Measurements from ENCODE around the gene SND1. TPM values are rescaled to one million over a fixed set of nuclear protein-coding genes. Genes with fewer than 3 reads are reported as not detected.

Gene SND1
- total RNA-seq, 1 experiment from 2014 or later = 139 TPM

DNA sequence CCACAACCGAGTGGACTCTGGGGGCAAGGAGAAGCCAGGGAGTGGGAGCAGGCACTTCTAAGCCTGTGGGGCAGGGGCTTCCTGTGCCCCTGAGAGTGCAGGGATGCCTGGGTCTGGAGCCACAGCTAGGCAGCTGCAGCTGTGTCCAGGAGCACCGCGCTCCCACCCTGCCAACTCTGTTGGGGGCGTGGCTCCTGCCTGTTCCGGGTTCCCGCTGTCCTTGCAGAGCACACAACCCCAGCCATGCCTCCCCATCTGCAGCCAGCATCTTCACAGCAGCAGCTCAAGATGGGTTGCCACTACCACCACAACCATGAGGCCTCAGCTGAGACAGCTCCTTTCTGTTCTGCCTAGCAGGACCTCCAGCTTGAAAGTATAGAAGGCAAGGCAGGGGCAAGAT lies 42.7 kb upstream of the SND1 start:
- no peak overlapping the region for H3K9ac ChIP-seq (ENCODE audit: low read length)
- no TSS peak for BruUV-seq (replicated peaks)
- DNase-seq (no peak), ATAC-seq (no peak)
- ChIA-PET POLR2A (ENCODE audit: unreplicated experiment) (no interaction called here), CTCF (no interaction called here)
- no peak overlapping the region for H2AFZ ChIP-seq (ENCODE audit: low read length)
- no peak overlapping the region for H3K4me3 ChIP-seq (ENCODE audit: low read length)
- no peaks in the 10 kb centered on the region for H3K9me2 ChIP-seq (replicated peaks; ENCODE audit: low read length)
- TF ChIP-seq EZH2 (IDR thresholded peaks at IDR 0.05; ENCODE audit: low read length, unreplicated experiment) (no peak), EZH2phosphoT487 (IDR thresholded peaks at IDR 0.05; ENCODE audit: borderline replicate concordance, low read length) (no peak)
- TF ChIP-seq, protein P1, sequence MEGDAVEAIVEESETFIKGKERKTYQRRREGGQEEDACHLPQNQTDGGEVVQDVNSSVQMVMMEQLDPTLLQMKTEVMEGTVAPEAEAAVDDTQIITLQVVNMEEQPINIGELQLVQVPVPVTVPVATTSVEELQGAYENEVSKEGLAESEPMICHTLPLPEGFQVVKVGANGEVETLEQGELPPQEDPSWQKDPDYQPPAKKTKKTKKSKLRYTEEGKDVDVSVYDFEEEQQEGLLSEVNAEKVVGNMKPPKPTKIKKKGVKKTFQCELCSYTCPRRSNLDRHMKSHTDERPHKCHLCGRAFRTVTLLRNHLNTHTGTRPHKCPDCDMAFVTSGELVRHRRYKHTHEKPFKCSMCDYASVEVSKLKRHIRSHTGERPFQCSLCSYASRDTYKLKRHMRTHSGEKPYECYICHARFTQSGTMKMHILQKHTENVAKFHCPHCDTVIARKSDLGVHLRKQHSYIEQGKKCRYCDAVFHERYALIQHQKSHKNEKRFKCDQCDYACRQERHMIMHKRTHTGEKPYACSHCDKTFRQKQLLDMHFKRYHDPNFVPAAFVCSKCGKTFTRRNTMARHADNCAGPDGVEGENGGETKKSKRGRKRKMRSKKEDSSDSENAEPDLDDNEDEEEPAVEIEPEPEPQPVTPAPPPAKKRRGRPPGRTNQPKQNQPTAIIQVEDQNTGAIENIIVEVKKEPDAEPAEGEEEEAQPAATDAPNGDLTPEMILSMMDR (conservative IDR thresholded peaks at IDR 0.05; ENCODE audit: low read depth, low read length) = no peak
- H3K4me2 ChIP-seq (ENCODE audit: low read length) = no peak overlapping the region
- no peaks in the 10 kb centered on the region for H3K36me3 ChIP-seq (ENCODE audit: low read depth, low read length)
- no peaks in the 10 kb centered on the region for H3K9me3 ChIP-seq (ENCODE audit: low read length)
- no peaks in the 10 kb centered on the region for H4K20me1 ChIP-seq (ENCODE audit: low read length)
- intact Hi-C loops (cut with micrococcal nuclease) = no loop called here
- H3F3A ChIP-seq (ENCODE audit: low read length, unreplicated experiment) = no peaks in the 10 kb centered on the region
- H3K27me3 ChIP-seq (ENCODE audit: low read length) = peaks cover 3% of the 10 kb centered on the region; the same call in 1 of the 2 replicates
- H3K79me2 ChIP-seq (ENCODE audit: low read length) = no peaks in the 10 kb centered on the region
- no peak overlapping the region for H3K27ac ChIP-seq (ENCODE audit: low read length)
- no peaks in the 10 kb centered on the region for H3K4me1 ChIP-seq (ENCODE audit: insufficient read depth, low read length)

DNA sequence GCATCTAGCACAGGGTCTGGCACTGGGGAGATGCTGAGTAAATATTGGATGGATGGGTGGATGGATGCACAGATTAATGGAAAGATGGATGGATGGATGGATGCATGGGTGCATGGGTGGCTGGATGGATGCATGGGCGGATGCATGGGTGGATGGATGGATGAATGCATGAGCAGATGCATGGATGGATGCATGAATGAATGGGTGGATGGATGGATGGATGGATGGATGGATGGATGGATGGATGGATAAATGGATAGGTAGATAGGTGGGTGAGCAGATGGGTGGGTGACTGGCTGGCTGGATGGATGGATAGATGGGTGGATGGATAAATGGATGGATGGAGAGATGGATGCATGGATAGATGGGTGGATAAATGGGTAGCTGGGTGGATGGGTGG lies 39.7 kb upstream of the SND1 start:
- ATAC-seq (no peak), DNase-seq (no peak)
- Histone ChIP-seq H3F3A (ENCODE audit: low read length, unreplicated experiment) (no peaks in the 10 kb centered on the region), H3K9me2 (replicated peaks; ENCODE audit: low read length) (no peaks in the 10 kb centered on the region), H3K4me2 (ENCODE audit: low read length) (no peak overlapping the region), H3K4me1 (ENCODE audit: insufficient read depth, low read length) (no peaks in the 10 kb centered on the region), H2AFZ (ENCODE audit: low read length) (no peak overlapping the region), H3K9me3 (ENCODE audit: low read length) (no peaks in the 10 kb centered on the region), H3K27ac (ENCODE audit: low read length) (no peak overlapping the region), H3K4me3 (ENCODE audit: low read length) (no peak overlapping the region), H3K79me2 (ENCODE audit: low read length) (no peaks in the 10 kb centered on the region), H3K27me3 (ENCODE audit: low read length) (peaks cover 33% of the 10 kb centered on the region), H4K20me1 (ENCODE audit: low read length) (no peaks in the 10 kb centered on the region), H3K36me3 (ENCODE audit: low read depth, low read length) (no peaks in the 10 kb centered on the region), H3K9ac (ENCODE audit: low read length) (no peak overlapping the region)
- intact Hi-C loops (cut with micrococcal nuclease) = no loop called here
- ChIA-PET CTCF (no interaction called here), POLR2A (ENCODE audit: unreplicated experiment) (no interaction called here)
- TF ChIP-seq, protein P1 (conservative IDR thresholded peaks at IDR 0.05; ENCODE audit: low read depth, low read length) = no peak
- no peak for TF ChIP-seq EZH2 (IDR thresholded peaks at IDR 0.05; ENCODE audit: low read length, unreplicated experiment)
- no TSS peak for BruUV-seq (replicated peaks)

DNA sequence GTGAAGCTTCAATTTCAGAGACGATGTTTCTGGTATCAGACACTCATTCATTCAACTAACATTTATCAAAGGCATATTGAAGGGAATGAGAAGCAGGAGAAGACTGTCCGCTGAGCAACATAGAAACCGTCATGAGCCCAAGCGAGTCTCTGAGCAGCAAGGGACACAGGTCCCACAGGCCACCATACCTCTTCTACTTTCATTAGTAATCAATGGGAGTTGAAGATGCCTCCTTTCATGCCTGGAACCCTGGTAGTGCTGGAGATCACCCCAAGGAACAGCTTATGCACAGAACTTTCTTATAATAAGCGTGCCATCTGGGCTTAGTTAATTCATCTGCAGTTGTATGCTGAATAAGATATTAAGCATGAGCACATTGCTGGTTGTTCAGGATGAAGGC lies 35.3 kb upstream of the SND1 start:
- H3K27me3 ChIP-seq (ENCODE audit: low read length) = peaks cover 77% of the 10 kb centered on the region
- POLR2A ChIA-PET (ENCODE audit: unreplicated experiment) = no interaction called here
- H3K9ac ChIP-seq (ENCODE audit: low read length) = no peak overlapping the region
- no peaks in the 10 kb centered on the region for H3K9me3 ChIP-seq (ENCODE audit: low read length)
- no peak overlapping the region for H3K27ac ChIP-seq (ENCODE audit: low read length)
- H3K4me1 ChIP-seq (ENCODE audit: insufficient read depth, low read length) = no peaks in the 10 kb centered on the region
- intact Hi-C loops (cut with micrococcal nuclease) = no loop called here
- no peak overlapping the region for H2AFZ ChIP-seq (ENCODE audit: low read length)
- no peak overlapping the region for H3K4me2 ChIP-seq (ENCODE audit: low read length)
- H3F3A ChIP-seq (ENCODE audit: low read length, unreplicated experiment) = no peaks in the 10 kb centered on the region
- no TSS peak for BruUV-seq (replicated peaks)
- CTCF ChIA-PET = interaction anchor here (0.6 kb wide), 1 partner anchor 47 kb away, joined by 3 read pairs; no protein-coding TSS in a partner anchor
- no peaks in the 10 kb centered on the region for H3K36me3 ChIP-seq (ENCODE audit: low read depth, low read length)
- H4K20me1 ChIP-seq (ENCODE audit: low read length) = no peaks in the 10 kb centered on the region
- DNase-seq (no peak), ATAC-seq (no peak)
- H3K79me2 ChIP-seq (ENCODE audit: low read length) = no peaks in the 10 kb centered on the region
- no peak overlapping the region for H3K4me3 ChIP-seq (ENCODE audit: low read length)
- H3K9me2 ChIP-seq (replicated peaks; ENCODE audit: low read length) = no peaks in the 10 kb centered on the region
- TF ChIP-seq EZH2 (IDR thresholded peaks at IDR 0.05; ENCODE audit: low read length, unreplicated experiment) = no peak
- TF ChIP-seq, protein P1 (conservative IDR thresholded peaks at IDR 0.05; ENCODE audit: low read depth, low read length) = no peak
- TF ChIP-seq EZH2phosphoT487 (IDR thresholded peaks at IDR 0.05; ENCODE audit: borderline replicate concordance, low read length) = no peak

Measured in PC-3 (cell line).